Activated T-helper 1 cell treated with Interleukin-2 at 50 U/mL for 16 hours (primary cell): Measurements from ENCODE around the gene ARL2BP.
A peak's percentile ranks its signal among the peaks of the same experiment; 100 is the strongest.
"Not testable (repeated sequence)": the region's sequence is repeated elsewhere in the genome, so short reads cannot be mapped to it uniquely, and the experiment has no call there.

Source experiments
- DNase-seq: peaks from one replicate; pipeline ENCODE4 v3.0.0-alpha.2; 2020; ENCODE audit warnings: low read depth

ARL2BP gene

GRCh38 chr16:57244767-57245471 is at the start of gene ARL2BP:
ARL2BP (plus strand) TSS chr16:57245259; CDS start chr16:57245368, 109 bp downstream.
- peak; percentile 96 for DNase-seq

- no peak for DNase-seq
Observed at GRCh38 chr16:57196286-57196685, 48.8 kb upstream of the ARL2BP start.

DNA sequence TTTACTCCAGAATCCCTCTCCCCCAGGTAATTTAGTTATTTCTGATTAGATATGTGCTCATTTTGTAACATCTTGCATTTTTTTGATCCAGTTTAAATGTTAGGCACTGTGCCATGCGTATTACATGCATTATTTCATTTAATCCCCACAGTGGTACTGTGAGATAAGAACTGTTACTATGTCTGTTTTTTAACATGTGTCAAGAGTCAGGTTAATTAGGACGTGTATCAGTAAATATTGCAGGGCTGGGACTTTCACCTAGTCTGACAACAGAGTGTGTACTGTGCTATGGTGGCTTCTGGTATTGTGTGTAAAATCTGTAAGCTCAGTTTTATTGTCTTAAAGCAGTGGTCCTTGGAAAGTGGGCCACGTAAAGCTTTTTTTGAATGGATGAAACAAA is 48.3 kb upstream of the ARL2BP start:
- no peak for DNase-seq

DNA sequence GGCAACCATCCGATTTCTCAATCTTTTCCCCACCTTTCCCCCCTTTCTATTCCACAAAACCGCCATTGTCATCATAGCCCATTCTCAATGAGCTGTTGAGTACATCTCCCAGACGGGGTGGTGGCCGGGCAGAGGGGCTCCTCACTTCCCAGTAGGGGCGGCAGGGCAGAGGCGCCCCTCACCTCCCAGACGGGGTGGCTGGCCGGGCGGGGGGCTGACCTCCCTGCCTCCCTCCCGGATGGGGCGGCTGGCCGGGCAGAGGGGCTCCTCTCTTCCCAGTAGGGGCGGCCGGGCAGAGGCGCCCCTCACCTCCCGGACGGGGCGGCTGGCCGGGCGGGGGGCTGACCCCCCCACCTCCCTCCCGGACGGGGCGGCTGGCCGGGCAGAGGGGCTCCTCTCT is 44.7 kb upstream of the ARL2BP start:
- DNase-seq, result not testable (repeated sequence)

- DNase-seq, result not testable (repeated sequence)
Observed at GRCh38 chr16:57200926-57201325, 44.1 kb upstream of the ARL2BP start.

GRCh38 chr16:57202095-57202886 is 42.8 kb upstream of the ARL2BP start:
- no peak for DNase-seq

DNA sequence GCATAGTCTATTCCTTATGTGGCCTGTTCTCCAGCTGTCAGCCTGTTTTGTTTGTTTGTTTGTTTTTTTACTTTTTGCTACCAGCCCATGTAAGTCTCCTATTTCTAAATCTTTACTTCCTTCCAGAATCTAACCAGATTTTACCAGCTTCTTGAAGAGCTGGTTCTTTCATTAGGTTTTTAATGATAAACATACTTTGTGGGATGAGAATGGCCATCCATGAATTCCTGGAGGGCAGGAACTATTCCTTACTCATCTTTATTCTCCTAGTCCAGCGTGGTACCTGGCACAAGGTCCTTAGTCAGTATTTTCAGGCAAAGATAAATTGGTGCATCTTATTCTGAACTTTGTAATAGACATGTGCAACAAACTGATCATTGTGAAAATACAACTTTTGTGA is 41.6 kb upstream of the ARL2BP start:
- DNase-seq, result no peak

GRCh38 chr16:57204675-57205074 is 40.4 kb upstream of the ARL2BP start:
- DNase-seq, result no peak

- no peak for DNase-seq
Observed at GRCh38 chr16:57208926-57209325, 36.1 kb upstream of the ARL2BP start.

- no peak for DNase-seq
Observed at GRCh38 chr16:57209780-57210179, 35.3 kb upstream of the ARL2BP start.

DNA sequence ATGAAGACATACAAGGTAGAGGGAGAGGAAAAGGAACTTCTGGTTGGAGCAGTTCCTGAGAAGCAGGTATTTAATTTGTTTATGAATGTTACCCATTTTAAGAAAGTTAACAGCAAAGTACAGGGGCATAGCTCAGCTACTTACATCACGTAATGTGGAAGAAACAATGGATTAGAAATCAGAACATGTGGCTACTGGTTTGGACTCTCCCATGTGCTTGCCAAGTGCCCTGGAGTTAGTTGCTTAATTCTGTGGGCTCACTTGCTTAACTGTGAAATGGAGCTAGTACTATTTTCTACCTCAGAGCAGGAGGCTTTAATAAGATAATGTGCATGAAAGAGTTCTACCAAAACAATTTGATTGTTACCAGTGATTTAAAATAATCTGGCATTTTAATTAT is 31.6 kb upstream of the ARL2BP start:
- no peak for DNase-seq

GRCh38 chr16:57216968-57217367 is 28.1 kb upstream of the ARL2BP start:
- no peak for DNase-seq

DNA sequence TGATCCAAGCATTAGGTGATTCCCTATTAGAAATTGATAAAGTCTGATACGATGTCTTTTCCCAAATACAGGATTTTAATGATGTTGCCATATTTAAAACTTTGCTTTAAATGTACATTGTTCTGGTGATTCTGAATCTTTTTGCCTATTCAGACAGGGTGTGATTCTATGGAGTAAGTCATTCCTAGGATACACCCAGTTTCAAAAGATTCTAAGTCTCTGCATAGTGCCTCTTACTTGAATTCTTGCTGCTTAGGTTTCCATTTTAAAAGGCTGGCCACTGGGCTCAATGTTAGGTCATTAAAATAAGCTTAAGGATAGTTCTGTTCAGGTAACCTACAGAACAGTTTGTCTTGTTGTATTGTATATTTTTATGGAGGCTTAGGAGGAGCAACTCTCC is 22.0 kb upstream of the ARL2BP start:
- DNase-seq, result no peak

- DNase-seq, result no peak
Observed at GRCh38 chr16:57224651-57225335, 20.3 kb upstream of the ARL2BP start.

DNA sequence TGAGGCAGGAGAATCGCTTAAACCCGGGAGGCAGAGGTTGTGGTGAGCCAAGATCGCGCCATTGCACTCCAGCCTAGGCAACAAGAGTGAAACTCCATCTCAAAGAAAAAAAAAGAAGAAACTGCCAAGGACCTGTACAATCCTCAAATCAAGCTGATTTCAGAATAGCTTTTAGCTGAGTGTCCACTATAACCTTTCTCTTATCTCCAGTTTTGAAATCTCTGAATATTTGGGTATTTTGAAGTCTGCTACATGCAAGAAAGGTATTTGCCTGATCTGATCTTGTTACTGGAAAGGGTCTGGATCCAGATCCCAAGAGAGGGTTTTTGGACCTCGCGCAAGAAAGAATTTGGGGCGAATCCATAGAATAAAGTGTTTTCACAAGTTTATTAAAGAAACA is 19.1 kb upstream of the ARL2BP start:
- no peak for DNase-seq

GRCh38 chr16:57226701-57227621 is 18.1 kb upstream of the ARL2BP start:
- DNase-seq, result no peak

DNA sequence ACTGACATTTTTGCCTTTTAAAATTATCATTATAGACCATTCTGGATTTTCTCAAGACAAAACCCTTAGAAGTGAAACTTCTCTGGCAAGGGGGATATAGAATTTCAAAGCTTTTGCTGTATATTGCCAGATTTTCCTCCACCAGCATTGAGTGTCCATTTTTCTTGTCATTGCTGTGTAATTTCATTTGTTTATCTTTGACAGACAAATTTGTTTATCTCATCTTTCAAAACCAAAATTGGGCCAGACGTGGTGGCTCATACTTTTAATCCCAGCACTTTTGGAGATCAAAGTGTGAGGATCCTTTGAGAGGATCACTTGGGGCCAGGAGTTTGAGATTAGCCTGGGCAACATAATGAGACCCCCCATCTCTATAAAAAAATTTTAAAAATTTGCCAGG is 16.0 kb upstream of the ARL2BP start:
- DNase-seq, result no peak

DNA sequence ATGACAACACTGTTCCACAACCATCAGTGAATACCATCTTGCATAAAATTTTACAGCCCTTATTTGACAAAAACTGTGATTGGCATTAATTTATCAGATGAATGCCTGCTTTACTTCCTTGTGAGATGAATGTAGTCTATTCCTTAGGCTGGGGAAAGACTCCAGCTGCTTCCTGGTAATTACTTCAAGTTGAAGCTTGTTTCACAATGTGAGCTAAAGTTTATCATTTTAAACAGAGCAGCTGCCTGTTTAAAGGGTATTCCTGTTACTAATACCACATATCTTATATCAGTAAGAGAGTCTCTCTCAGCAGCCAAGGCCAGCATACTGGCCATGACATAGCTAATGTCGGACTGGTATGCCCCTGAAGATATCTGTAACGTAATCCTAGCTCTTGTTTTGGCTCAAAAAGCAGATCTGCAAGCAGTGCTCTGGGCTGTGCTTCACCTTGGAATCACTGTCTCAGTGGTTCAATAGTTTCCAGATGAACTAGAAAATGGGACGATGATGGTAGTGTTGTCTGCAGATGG is 13.2 kb upstream of the ARL2BP start:
- DNase-seq, result no peak

- no peak for DNase-seq
Observed at GRCh38 chr16:57233944-57234706, 10.9 kb upstream of the ARL2BP start.

DNA sequence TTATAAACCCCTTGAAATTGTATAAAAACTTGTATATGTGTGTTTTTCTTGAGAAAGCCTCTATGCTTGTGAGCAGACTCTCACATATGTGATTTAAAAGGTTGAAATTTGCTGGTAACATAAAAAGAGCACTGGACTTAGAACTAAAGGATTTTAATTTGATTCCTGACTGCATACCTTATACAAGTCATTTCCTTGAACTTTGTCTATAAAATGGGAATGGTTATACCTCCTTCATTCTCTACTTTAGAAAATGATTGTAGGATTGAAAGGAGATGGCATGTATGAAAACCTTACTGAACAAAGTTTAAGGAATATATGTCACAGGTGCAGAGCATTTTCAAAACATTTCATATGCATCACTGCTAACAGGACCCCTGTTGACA is 10.4 kb upstream of the ARL2BP start:
- no peak for DNase-seq
